ENCODE results near the gene PNLIPRP2. TPM values are rescaled to one million over a fixed set of nuclear protein-coding genes. Genes with fewer than 3 reads are reported as not detected.

The PNLIPRP2 gene
- total and polyA plus RNA-seq, 2 of the 4 experiments (the other 2 are of a cell fraction): not detected

- Histone ChIP-seq H3K23ac (ENCODE audit: low read depth, low read length) (no peak overlapping the region), H3K4me2 (ENCODE audit: low read depth, low read length) (no peak overlapping the region), H3K9ac (ENCODE audit: low read depth, low read length) (no peak overlapping the region), H3K27me3 (ENCODE audit: control insufficient read depth, insufficient read depth, low read length) (peaks cover 6% of the 10 kb centered on the region; the same call in 1 of the 2 replicates), H3K18ac (ENCODE audit: low read depth, low read length) (no peak overlapping the region), H3K56ac (ENCODE audit: extremely low read depth, insufficient read depth, low read length) (no peak overlapping the region), H4K91ac (ENCODE audit: insufficient read depth, low read depth, low read length) (no peak overlapping the region), H2AK5ac (ENCODE audit: low read depth, low read length) (no peak overlapping the region), H3K79me1 (ENCODE audit: low read depth in 1 of 2, low read length in 2 of 2) (no peaks in the 10 kb centered on the region), H3K9me1 (ENCODE audit: insufficient read depth, low read length) (no peaks in the 10 kb centered on the region), H2BK20ac (ENCODE audit: low read depth, low read length) (no peak overlapping the region), H2BK5ac (ENCODE audit: low read depth, low read length, poor library complexity, severe bottlenecking) (no peak overlapping the region), H2BK15ac (ENCODE audit: low read depth, low read length) (no peak overlapping the region), H3K4me1 (ENCODE audit: control insufficient read depth, insufficient read depth, low read length) (no peaks in the 10 kb centered on the region; the same call in 1 of the 2 replicates), H4K5ac (ENCODE audit: low read depth, low read length) (no peak overlapping the region), H4K20me1 (ENCODE audit: insufficient read depth, low read length) (no peaks in the 10 kb centered on the region), H3K4ac (ENCODE audit: low read depth, low read length) (no peak overlapping the region), H3K14ac (replicated peaks; ENCODE audit: low read depth, low read length) (no peak overlapping the region), H3K9me3 (ENCODE audit: control insufficient read depth, insufficient read depth, low read length) (no peaks in the 10 kb centered on the region), H3K4me3 (ENCODE audit: insufficient read depth, low read depth, low read length) (no peak overlapping the region), H2AK9ac (replicated peaks; ENCODE audit: low read depth, low read length, poor library complexity) (no peak overlapping the region), H3K36me3 (ENCODE audit: control insufficient read depth, insufficient read depth, low read length) (no peaks in the 10 kb centered on the region), H3K27ac (ENCODE audit: insufficient read depth, low read length) (no peak overlapping the region), H2AFZ (replicated peaks; ENCODE audit: low read length, poor library complexity) (no peak overlapping the region), H4K8ac (ENCODE audit: low read depth in 2 of 2, low read length in 2 of 2) (no peak overlapping the region), H2BK120ac (ENCODE audit: low read depth, low read length) (no peak overlapping the region)
- DNase-seq (no peak), ATAC-seq (ENCODE audit: low read depth) (no peak)
- ChIA-PET POLR2A (ENCODE audit: unreplicated experiment) (no interaction called here), CTCF (no interaction called here)
- intact Hi-C loops (cut with micrococcal nuclease) (no loop called here), dilution Hi-C loops (cut with HindIII; ENCODE audit: low sequenced_read_pairs, unreplicated experiment) (no loop called here), in situ Hi-C loops (cut with MboI; ENCODE audit: low sequenced_read_pairs) (no loop called here)
- TF ChIP-seq CTCF (conservative IDR thresholded peaks at IDR 0.05; ENCODE audit: low read depth, low read length) (no peak), CEBPB (IDR thresholded peaks at IDR 0.05; ENCODE audit: low read depth, low read length) (no peak), SMC3 (IDR thresholded peaks at IDR 0.05; ENCODE audit: low read depth, low read length) (no peak), RFX5 (IDR thresholded peaks at IDR 0.05; ENCODE audit: low read depth, low read length) (no peak), MAFK (IDR thresholded peaks at IDR 0.05; ENCODE audit: low read depth, low read length) (no peak), BHLHE40 (IDR thresholded peaks at IDR 0.05; ENCODE audit: low read depth, low read length) (no peak), RAD21 (IDR thresholded peaks at IDR 0.05; ENCODE audit: low read length) (no peak), FOS (IDR thresholded peaks at IDR 0.05; ENCODE audit: low read depth, low read length) (no peak), MAZ (IDR thresholded peaks at IDR 0.05; ENCODE audit: borderline replicate concordance, low read depth, low read length) (no peak), CHD1 (IDR thresholded peaks at IDR 0.05; ENCODE audit: low read depth, low read length) (no peak), MXI1 (IDR thresholded peaks at IDR 0.05; ENCODE audit: borderline replicate concordance, low read depth, low read length) (no peak), RCOR1 (IDR thresholded peaks at IDR 0.05; ENCODE audit: insufficient replicate concordance, low read length) (no peak), POLR2A (IDR thresholded peaks at IDR 0.05; ENCODE audit: low read depth, low read length) (no peak), NFE2L2 (IDR thresholded peaks at IDR 0.05; ENCODE audit: low read depth, low read length) (no peak)
- TF ChIP-seq, protein P1, sequence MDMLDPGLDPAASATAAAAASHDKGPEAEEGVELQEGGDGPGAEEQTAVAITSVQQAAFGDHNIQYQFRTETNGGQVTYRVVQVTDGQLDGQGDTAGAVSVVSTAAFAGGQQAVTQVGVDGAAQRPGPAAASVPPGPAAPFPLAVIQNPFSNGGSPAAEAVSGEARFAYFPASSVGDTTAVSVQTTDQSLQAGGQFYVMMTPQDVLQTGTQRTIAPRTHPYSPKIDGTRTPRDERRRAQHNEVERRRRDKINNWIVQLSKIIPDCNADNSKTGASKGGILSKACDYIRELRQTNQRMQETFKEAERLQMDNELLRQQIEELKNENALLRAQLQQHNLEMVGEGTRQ (IDR thresholded peaks at IDR 0.05; ENCODE audit: low read depth, low read length): no peak
- TF ChIP-seq, protein P2, sequence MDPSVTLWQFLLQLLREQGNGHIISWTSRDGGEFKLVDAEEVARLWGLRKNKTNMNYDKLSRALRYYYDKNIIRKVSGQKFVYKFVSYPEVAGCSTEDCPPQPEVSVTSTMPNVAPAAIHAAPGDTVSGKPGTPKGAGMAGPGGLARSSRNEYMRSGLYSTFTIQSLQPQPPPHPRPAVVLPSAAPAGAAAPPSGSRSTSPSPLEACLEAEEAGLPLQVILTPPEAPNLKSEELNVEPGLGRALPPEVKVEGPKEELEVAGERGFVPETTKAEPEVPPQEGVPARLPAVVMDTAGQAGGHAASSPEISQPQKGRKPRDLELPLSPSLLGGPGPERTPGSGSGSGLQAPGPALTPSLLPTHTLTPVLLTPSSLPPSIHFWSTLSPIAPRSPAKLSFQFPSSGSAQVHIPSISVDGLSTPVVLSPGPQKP (IDR thresholded peaks at IDR 0.05; ENCODE audit: borderline replicate concordance, low read depth, low read length): no peak
- WGBS, 2 experiments (ENCODE audit: extremely low coverage in 2 of 2, insufficient read length in 1 of 2): 90% methylated on average over 3 of the region's 6 CpGs; no CpG with 5 or more reads in 1 of the 2 experiments
- BruUV-seq (replicated peaks): no TSS peak
These were observed 13.4 kb upstream of the PNLIPRP2 start for GRCh38 chr10:116607336-116607735.

Measured in IMR-90 (cell line).